Epithelial cell of esophagus (primary cell): ENCODE results near the gene MAP4K3.

Experiments
- DNase-seq: peaks from one replicate; pipeline ENCODE4 v3.0.0; 2010; ENCODE audit warnings: low read depth
- H3K4me3 ChIP-seq: 2 replicates; pipeline ENCODE4 v1.5.1; 2011; ENCODE audit warnings: mild to moderate bottlenecking, low read length, control low read depth
- CTCF ChIP-seq: IDR thresholded peaks from 2 replicates; pipeline ENCODE4 v1.5.1; 2011; ENCODE audit warnings: low read depth, mild to moderate bottlenecking, low read length, control low read depth, inconsistent platforms; ENCODE audit not compliant: insufficient read depth; ENCODE audit errors: missing control alignments

MAP4K3 gene

GRCh38 chr2:39411181-39411944 lies 25.7 kb downstream of the MAP4K3 start:
- DNase-seq: peak; percentile 86
- no peak for TF ChIP-seq CTCF
- H3K4me3 ChIP-seq: no peak overlapping the region

GRCh38 chr2:39409697-39410389 lies 27.2 kb downstream of the MAP4K3 start:
- no peak overlapping the region for H3K4me3 ChIP-seq
- no peak for DNase-seq
- TF ChIP-seq CTCF: no peak

GRCh38 chr2:39408351-39409136 lies 28.5 kb downstream of the MAP4K3 start:
- H3K4me3 ChIP-seq: no peak overlapping the region
- TF ChIP-seq CTCF: no peak
- DNase-seq: no peak

GRCh38 chr2:39407516-39408296 lies 29.4 kb downstream of the MAP4K3 start:
- DNase-seq: no peak
- TF ChIP-seq CTCF: no peak
- H3K4me3 ChIP-seq: no peak overlapping the region

- H3K4me3 ChIP-seq: no peak overlapping the region
- peak; percentile 98 for DNase-seq
- no peak for TF ChIP-seq CTCF
Measured at GRCh38 chr2:39405364-39405763, 31.7 kb downstream of the MAP4K3 start.

- no peak for DNase-seq
- TF ChIP-seq CTCF: no peak
- no peak overlapping the region for H3K4me3 ChIP-seq
Measured at GRCh38 chr2:39403311-39403710, 33.8 kb downstream of the MAP4K3 start.
